Panc1 (cell line): ENCODE measurements around the gene BTK. TPM values are rescaled to one million over a fixed set of nuclear protein-coding genes. Genes with fewer than 3 reads are reported as not detected.
"Not testable (repeated sequence)": the region's sequence is repeated elsewhere in the genome, so short reads cannot be mapped to it uniquely, and the experiment has no call there.

Experiments used
- ATAC-seq: fragments of 200-7000 bp; cut with Tn5 transposase; 2 replicates; pipeline ENCODE4 v1.9.1; 2020; ENCODE audit warnings: mild to moderate bottlenecking, moderate library complexity
- BruUV-seq: library from RNA; stranded (reverse); fragments of 400-500 nt; replicated peaks from 2 replicates; lab custom pipeline; 2021; lab: Mats Ljungman, UMichigan
- CTCF ChIA-PET: fragments of 300-600 bp; sonication (Branson Sonifier 250); formaldehyde crosslinking; loops from one replicate; lab custom pipeline; 2022; ENCODE audit warnings: antibody characterized with exemption; lab: Charles Lee
- POLR2A ChIA-PET: fragments of 300-600 bp; sonication (Branson Sonifier 250); formaldehyde crosslinking; loops from one replicate; lab custom pipeline; 2022; ENCODE audit warnings: antibody characterized with exemption; lab: Charles Lee
- DNase-seq: peaks from one replicate; pipeline ENCODE4 v3.0.0-alpha.2; 2010; ENCODE audit warnings: low read depth, low spot score
- H3K27ac ChIP-seq: 2 replicates; pipeline ENCODE4 v1.5.1; 2011; ENCODE audit warnings: mild to moderate bottlenecking, low read length, inconsistent platforms
- H3K27me3 ChIP-seq: fragments of 200-500 bp; sonication (Bioruptor generic); 2 replicates; pipeline ENCODE4 v1.6.0; 2014; ENCODE audit warnings: low read length, inconsistent platforms; ENCODE audit not compliant: control insufficient read depth, insufficient read depth
- H3K36me3 ChIP-seq: fragments of 200-500 bp; sonication (Bioruptor generic); 2 replicates; pipeline ENCODE4 v1.5.1; 2014; ENCODE audit warnings: inconsistent platforms, mild to moderate bottlenecking, low read length, moderate library complexity; ENCODE audit not compliant: control insufficient read depth, insufficient read depth
- H3K4me1 ChIP-seq: 2 replicates; pipeline ENCODE4 v1.5.1; 2011; ENCODE audit warnings: inconsistent platforms, mild to moderate bottlenecking, low read length, moderate library complexity; ENCODE audit not compliant: control insufficient read depth, insufficient read depth
- H3K4me3 ChIP-seq, 2 experiments: 2 replicates each; pipeline ENCODE4 v1.5.1; 2011 to 2012; ENCODE audit warnings: low read depth in 2 of 2, low read length in 2 of 2, mild to moderate bottlenecking in 2 of 2, inconsistent platforms in 1 of 2, moderate library complexity in 1 of 2
- H3K9me3 ChIP-seq: fragments of 200-500 bp; sonication (Bioruptor generic); 2 replicates; pipeline ENCODE4 v1.5.1; 2014; ENCODE audit warnings: low read depth, mild to moderate bottlenecking, inconsistent platforms, low read length, moderate library complexity; ENCODE audit not compliant: control insufficient read depth, insufficient read depth
- CTCF ChIP-seq: fragments of 450-650 bp; IDR thresholded peaks from 2 replicates; pipeline ENCODE4 v1.5.1; 2017; ENCODE audit warnings: mild to moderate bottlenecking
- POLR2AphosphoS5 ChIP-seq: IDR thresholded peaks from 2 replicates; pipeline ENCODE4 v1.6.1; 2012; ENCODE audit warnings: mild to moderate bottlenecking, low read depth, low read length, moderate library complexity
- REST ChIP-seq, 2 experiments: IDR thresholded peaks; 2 replicates each; pipeline ENCODE4 v1.6.1; 2011 to 2012; ENCODE audit warnings: low read depth in 2 of 2, control low read depth in 1 of 2, low read length in 1 of 2, mild to moderate bottlenecking in 1 of 2, moderate library complexity in 1 of 2; ENCODE audit not compliant: insufficient read depth in 1 of 2
- SIN3A ChIP-seq: IDR thresholded peaks from 2 replicates; pipeline ENCODE4 v1.6.1; 2012; ENCODE audit warnings: low read depth, mild to moderate bottlenecking, low read length, moderate library complexity, borderline replicate concordance; ENCODE audit not compliant: insufficient read depth
- TCF7L2 ChIP-seq: IDR thresholded peaks from 2 replicates; pipeline ENCODE4 v1.6.1; 2011; ENCODE audit warnings: mild to moderate bottlenecking, low read depth, low read length, inconsistent platforms
- in situ Hi-C: cut with HindIII; loops from 2 replicates; pipeline ENCODE4 v1.10.0; 2016; ENCODE audit warnings: low sequenced_read_pairs, low pct_unique_long_range_greater_than_20kb
- intact Hi-C: fragments of 100-400 bp; cut with micrococcal nuclease; formaldehyde crosslinking; loops from one replicate; pipeline ENCODE4 v1.10.0; 2022; ENCODE audit not compliant: unreplicated experiment
- total RNA-seq: library from RNA; stranded (reverse); gene quantifications from one replicate; pipeline ENCODE4 v1.2.1, GENCODE V29; 2021; ENCODE audit not compliant: unreplicated experiment

Gene BTK
- total RNA-seq, 1 experiment from 2014 or later = not detected

GRCh38 chrX:101347859-101348451 lies 38.0 kb downstream of the BTK start:
- no TSS peak for BruUV-seq
- ATAC-seq (peak; percentile 39), DNase-seq (no peak)
- no peaks in the 10 kb centered on the region for H3K27me3 ChIP-seq
- H3K36me3 ChIP-seq = peaks cover 4% of the 10 kb centered on the region; the same call in 1 of the 2 replicates
- no peak for TF ChIP-seq POLR2AphosphoS5
- no peak for TF ChIP-seq SIN3A
- TF ChIP-seq REST (IDR thresholded peaks at IDR 0.05; ENCODE audit: insufficient read depth in 1 of 2, low read depth in 2 of 2, low read length in 1 of 2) = no peak
- TF ChIP-seq TCF7L2 = no peak
- no peak for TF ChIP-seq CTCF
- CTCF ChIA-PET = no interaction called here
- no peaks in the 10 kb centered on the region for H3K9me3 ChIP-seq
- peaks cover 15% of the 10 kb centered on the region for H3K4me1 ChIP-seq
- POLR2A ChIA-PET = no interaction called here
- intact Hi-C loops (loop anchor here (2.0 kb wide), 1 partner anchor 43 kb away; the partner anchor contains the start of gene RPL36A), in situ Hi-C loops (no loop called here)
- H3K4me3 ChIP-seq = peak overlapping the region; percentile 70 to 96
- peak overlapping the region; percentile 98 for H3K27ac ChIP-seq

GRCh38 chrX:101337776-101338271 lies 48.2 kb downstream of the BTK start:
- TF ChIP-seq TCF7L2 (no peak), REST (IDR thresholded peaks at IDR 0.05; ENCODE audit: insufficient read depth in 1 of 2, low read depth in 2 of 2, low read length in 1 of 2) (no peak), SIN3A (no peak), POLR2AphosphoS5 (no peak), CTCF (no peak)
- CTCF ChIA-PET = no interaction called here
- H3K36me3 ChIP-seq = no peaks in the 10 kb centered on the region
- no peak overlapping the region for H3K4me3 ChIP-seq
- POLR2A ChIA-PET = no interaction called here
- H3K27ac ChIP-seq = no peak overlapping the region
- in situ Hi-C loops (no loop called here), intact Hi-C loops (no loop called here)
- BruUV-seq = no TSS peak
- no peaks in the 10 kb centered on the region for H3K27me3 ChIP-seq
- H3K4me1 ChIP-seq = no peaks in the 10 kb centered on the region
- no peak for ATAC-seq
- no peaks in the 10 kb centered on the region for H3K9me3 ChIP-seq
- no peak for DNase-seq

- not testable (repeated sequence) for DNase-seq
These were observed 51.7 kb downstream of the BTK start for GRCh38 chrX:101334310-101334709.

More at GRCh38 chrX:101334310-101334709, 51.7 kb downstream of the BTK start:
- H3K9me3 ChIP-seq, ATAC-seq, CTCF ChIA-PET, BruUV-seq, H3K27ac ChIP-seq, H3K27me3 ChIP-seq, intact Hi-C loops, H3K4me1 ChIP-seq, H3K36me3 ChIP-seq, H3K4me3 ChIP-seq, in situ Hi-C loops: not testable (repeated sequence)
- POLR2A ChIA-PET = interaction anchor here (0.6 kb wide), 1 partner anchor 51 kb away, joined by 6 read pairs; no protein-coding TSS in a partner anchor
